Stimulated activated CD4-positive, alpha-beta T cell treated with anti-CD3 and anti-CD28 coated beads, Interleukin-2, amount 100 ng/mL, for 24 hours (primary cell): ENCODE data around the gene EFCAB6.

Source experiments
- DNase-seq, 2 donors: peaks; one replicate each; pipeline ENCODE4 v3.0.0-alpha.2; 2020

Gene EFCAB6

GRCh38 chr22:43812890-43813289 is 785 bp upstream of the EFCAB6 start:
- no peak for DNase-seq

- DNase-seq: no peak
Measured at GRCh38 chr22:43811777-43812148, 342 bp downstream of the EFCAB6 start.

- DNase-seq: no peak
Measured at GRCh38 chr22:43802897-43803495, 9.1 kb downstream of the EFCAB6 start.

- no peak for DNase-seq
Measured at GRCh38 chr22:43800970-43801369, 11.1 kb downstream of the EFCAB6 start.

GRCh38 chr22:43798492-43798891 is 13.6 kb downstream of the EFCAB6 start:
- DNase-seq: no peak

- DNase-seq: no peak
Measured at GRCh38 chr22:43796567-43796966, 15.5 kb downstream of the EFCAB6 start.

- DNase-seq: no peak
Measured at GRCh38 chr22:43795320-43795719, 16.8 kb downstream of the EFCAB6 start.

- no peak for DNase-seq
Measured at GRCh38 chr22:43792905-43793304, 19.2 kb downstream of the EFCAB6 start.

- DNase-seq: no peak
Measured at GRCh38 chr22:43789452-43789851, 22.7 kb downstream of the EFCAB6 start.

- DNase-seq: no peak
Measured at GRCh38 chr22:43783777-43784176, 28.3 kb downstream of the EFCAB6 start.

- no peak for DNase-seq
Measured at GRCh38 chr22:43782448-43782847, 29.7 kb downstream of the EFCAB6 start.

- DNase-seq: no peak
Measured at GRCh38 chr22:43777286-43777685, 34.8 kb downstream of the EFCAB6 start.

GRCh38 chr22:43776081-43776670 is 35.9 kb downstream of the EFCAB6 start:
- no peak for DNase-seq

- no peak for DNase-seq
Measured at GRCh38 chr22:43774318-43774915, 37.7 kb downstream of the EFCAB6 start.

GRCh38 chr22:43772831-43773230 is 39.3 kb downstream of the EFCAB6 start:
- DNase-seq: no peak

- no peak for DNase-seq
Measured at GRCh38 chr22:43755452-43755851, 56.7 kb downstream of the EFCAB6 start.

GRCh38 chr22:43755011-43755410 is 57.1 kb downstream of the EFCAB6 start:
- no peak for DNase-seq

- no peak for DNase-seq
Measured at GRCh38 chr22:43754176-43754575, 57.9 kb downstream of the EFCAB6 start.

- DNase-seq: no peak
Measured at GRCh38 chr22:43753688-43754087, 58.4 kb downstream of the EFCAB6 start.

- no peak for DNase-seq
Measured at GRCh38 chr22:43750751-43751150, 61.4 kb downstream of the EFCAB6 start.

GRCh38 chr22:43749473-43749872 is 62.6 kb downstream of the EFCAB6 start:
- no peak for DNase-seq

- DNase-seq: no peak
Measured at GRCh38 chr22:43747877-43748276, 64.2 kb downstream of the EFCAB6 start.

GRCh38 chr22:43747058-43747457 is 65.0 kb downstream of the EFCAB6 start:
- DNase-seq: no peak

GRCh38 chr22:43745783-43746356 is 66.2 kb downstream of the EFCAB6 start:
- no peak for DNase-seq

- no peak for DNase-seq
Measured at GRCh38 chr22:43745411-43745770, 66.7 kb downstream of the EFCAB6 start.
